ENCODE data around the gene PIM3. TPM values are rescaled to one million over a fixed set of nuclear protein-coding genes. Genes with fewer than 3 reads are reported as not detected.

Gene PIM3
- total and polyA plus RNA-seq, 2 of the 8 experiments (the other 6 are each of a cell fraction or from before 2014, with no cell fraction given), result 22.6 to 30.0 TPM

GRCh38 chr22:49979587-49980264 is 19.2 kb downstream of the PIM3 start:
- Histone ChIP-seq H2AK5ac (ENCODE audit: low read depth, low read length) (no peak overlapping the region), H2BK5ac (ENCODE audit: low read depth, low read length) (no peak overlapping the region), H3K4ac (replicated peaks; ENCODE audit: insufficient read length, low read depth, low read length) (no peak overlapping the region), H3K23me2 (ENCODE audit: low read depth, low read length) (peaks cover 9% of the 10 kb centered on the region; the same call in 1 of the 2 replicates), H2BK12ac (ENCODE audit: low read depth, low read length) (no peak overlapping the region), H3K36me3 (ENCODE audit: control insufficient read depth in 2 of 4, insufficient read depth in 4 of 4, low read length in 3 of 4) (no peaks in the 10 kb centered on the region; a peak in 1 of 8 replicates), H4K8ac (ENCODE audit: extremely low read depth, insufficient read depth, low read length) (no peak overlapping the region), H3K14ac (ENCODE audit: insufficient read length) (no peak overlapping the region), H3K4me3 (ENCODE audit: extremely low read depth in 1 of 4, insufficient read depth in 2 of 4, low read depth in 3 of 4, low read length in 4 of 4) (no peak overlapping the region), H2BK120ac (replicated peaks; ENCODE audit: low read depth, low read length) (no peak overlapping the region), H3K27me3 (replicated peaks in 1 of 4; ENCODE audit: control insufficient read depth in 3 of 4, extremely low read depth in 1 of 4, insufficient read depth in 3 of 4, low read length in 3 of 4) (peaks cover 4 to 18% (median 13%) of the 10 kb centered on the region in 4 experiments), H3K27ac (ENCODE audit: low read depth, low read length) (no peak overlapping the region), H4K5ac (ENCODE audit: insufficient read length, low read depth, low read length) (no peak overlapping the region), H3K79me1 (ENCODE audit: low read depth, low read length) (peaks cover 3% of the 10 kb centered on the region), H3K23ac (ENCODE audit: insufficient read length) (no peak overlapping the region), H3K4me1 (replicated peaks in 1 of 4; ENCODE audit: control insufficient read depth in 3 of 4, insufficient read depth in 4 of 4, low read length in 3 of 4) (peaks cover 0 to 4% (median 0%) of the 10 kb centered on the region in 4 experiments; a peak in 1 of 7 replicates), H4K20me1 (replicated peaks in 1 of 2; ENCODE audit: control insufficient read depth in 1 of 2, insufficient read depth in 2 of 2, low read length in 2 of 2) (peaks cover 0 to 5% of the 10 kb centered on the region in 2 experiments), H2BK15ac (ENCODE audit: low read length) (no peak overlapping the region), H3K79me2 (ENCODE audit: control insufficient read depth in 1 of 2, insufficient read depth in 2 of 2, low read length in 2 of 2) (no peaks in the 10 kb centered on the region), H2AFZ (ENCODE audit: low read length) (no peak overlapping the region), H4K91ac (replicated peaks; ENCODE audit: insufficient read length, low read length) (no peak overlapping the region), H3K18ac (ENCODE audit: extremely low read depth, low read length) (no peak overlapping the region), H3K56ac (replicated peaks; ENCODE audit: insufficient read length, low read depth, low read length) (no peak overlapping the region), H3K9me3 (ENCODE audit: insufficient read depth in 2 of 2, low read depth in 1 of 2, low read length in 1 of 2) (no peaks in the 10 kb centered on the region), H3K4me2 (ENCODE audit: insufficient read depth in 1 of 2, low read depth in 2 of 2, low read length in 2 of 2) (no peak overlapping the region), H3K9ac (replicated peaks in 1 of 4; ENCODE audit: extremely low read depth in 1 of 4, low read depth in 3 of 4, low read length in 3 of 4) (no peak overlapping the region), H2BK20ac (ENCODE audit: low read length) (no peak overlapping the region)
- 58% methylated on average over 7 of the region's 7 CpGs; no CpG with 5 or more reads in 1 of the 2 experiments for WGBS, 2 experiments (ENCODE audit: extremely low coverage in 1 of 2, insufficient coverage in 1 of 2, insufficient read length in 1 of 2, insufficient replicate concordance in 2 of 2, low coverage in 1 of 2, low lambda C conversion rate in 2 of 2, missing lambda C conversion rate in 1 of 2)
- FAIRE-seq, result peak; percentile 91
- POLR2A ChIA-PET (ENCODE audit: partially characterized antibody), result interaction anchor here (0.7 kb wide), 1 partner anchor 132 kb away, joined by 3 read pairs; no protein-coding TSS in a partner anchor
- peak in 1 of 2 experiments; percentile 57 for DNase-seq (ENCODE audit: low read depth in 1 of 2, low spot score in 2 of 2)
- CTCF ChIA-PET (ENCODE audit: partially characterized antibody), result interaction anchor here (0.8 to 8.1 kb wide), 17 partner anchors 9 to 212 kb away, joined by 3 to 83 read pairs (median 4); no protein-coding TSS in a partner anchor
- TF ChIP-seq KDM5A (IDR thresholded peaks at IDR 0.05; ENCODE audit: low read length), result no peak
- TF ChIP-seq CHD2 (IDR thresholded peaks at IDR 0.05; ENCODE audit: low read length), result no peak
- no peak for TF ChIP-seq HDAC2 (IDR thresholded peaks at IDR 0.05; ENCODE audit: borderline replicate concordance in 1 of 2, low read depth in 2 of 2, low read length in 2 of 2)
- no peak for TF ChIP-seq TAF1 (IDR thresholded peaks at IDR 0.05; ENCODE audit: low read depth, low read length)
- no peak for TF ChIP-seq POLR2A (IDR thresholded peaks at IDR 0.05; ENCODE audit: control extremely low read depth in 1 of 2, low read depth in 2 of 2, low read length in 2 of 2)
- TF ChIP-seq MAFK (IDR thresholded peaks at IDR 0.05; ENCODE audit: low read depth, low read length), result no peak
- no peak for TF ChIP-seq MAX (IDR thresholded peaks at IDR 0.05)
- no peak for TF ChIP-seq ATF3 (IDR thresholded peaks at IDR 0.05; ENCODE audit: insufficient read depth, low read depth, low read length)
- TF ChIP-seq TEAD4 (IDR thresholded peaks at IDR 0.05; ENCODE audit: low read depth, low read length), result peak; percentile 35; the same call in 1 of the 2 replicates
- TF ChIP-seq NRF1 (IDR thresholded peaks at IDR 0.05; ENCODE audit: low read depth, low read length), result no peak
- no peak for TF ChIP-seq TBP (IDR thresholded peaks at IDR 0.05; ENCODE audit: low read depth, low read length)
- TF ChIP-seq RNF2 (IDR thresholded peaks at IDR 0.05; ENCODE audit: borderline replicate concordance, low read depth, low read length, missing control alignments, poor library complexity, severe bottlenecking), result no peak

Data from H1 (cell line).